ENCODE measurements around the gene NCLN. TPM values are rescaled to one million over a fixed set of nuclear protein-coding genes. Genes with fewer than 3 reads are reported as not detected.
"Not testable (repeated sequence)": the region's sequence is repeated elsewhere in the genome, so short reads cannot be mapped to it uniquely, and the experiment has no call there.

NCLN gene
- total RNA-seq, 3 donors from 2014 or later, result 169 to 200 (median 177) TPM

- Mint-ChIP-seq H3K4me3 (no peak overlapping the region), H3K9me3 (no peaks in the 10 kb centered on the region), H3K27me3 (ENCODE audit: low read depth) (no peaks in the 10 kb centered on the region), H3K4me1 (ENCODE audit: low read depth) (peaks cover 8% of the 10 kb centered on the region), H3K36me3 (ENCODE audit: insufficient read depth) (no peaks in the 10 kb centered on the region)
- no peak for ATAC-seq
- DNase-seq, result no peak
Measured at GRCh38 chr19:3149526-3150505, 35.9 kb upstream of the NCLN start.

GRCh38 chr19:3150739-3151329, 34.9 kb upstream of the NCLN start:
- H3K9me3 Mint-ChIP-seq, result no peaks in the 10 kb centered on the region
- peaks cover 6% of the 10 kb centered on the region for H3K4me1 Mint-ChIP-seq (ENCODE audit: low read depth)
- ATAC-seq (no peak), DNase-seq (no peak)
- no peaks in the 10 kb centered on the region for H3K27me3 Mint-ChIP-seq (ENCODE audit: low read depth)
- H3K36me3 Mint-ChIP-seq (ENCODE audit: insufficient read depth), result peaks cover 2% of the 10 kb centered on the region
- no peak overlapping the region for H3K4me3 Mint-ChIP-seq

- no peak for DNase-seq
- peaks cover 3% of the 10 kb centered on the region for H3K36me3 Mint-ChIP-seq (ENCODE audit: insufficient read depth)
Measured at GRCh38 chr19:3151563-3152418, 33.9 kb upstream of the NCLN start.

GRCh38 chr19:3152419-3152780, 33.3 kb upstream of the NCLN start:
- Mint-ChIP-seq H3K36me3 (ENCODE audit: insufficient read depth) (peaks cover 3% of the 10 kb centered on the region), H3K9me3 (no peaks in the 10 kb centered on the region), H3K4me1 (ENCODE audit: low read depth) (peaks cover 5% of the 10 kb centered on the region), H3K4me3 (no peak overlapping the region), H3K27me3 (ENCODE audit: low read depth) (no peaks in the 10 kb centered on the region)
- no peak for ATAC-seq
- DNase-seq, result no peak

More at GRCh38 chr19:3151563-3152418, 33.9 kb upstream of the NCLN start:
- Mint-ChIP-seq H3K4me1 (ENCODE audit: low read depth) (peaks cover 5% of the 10 kb centered on the region), H3K27me3 (ENCODE audit: low read depth) (no peaks in the 10 kb centered on the region), H3K4me3 (no peak overlapping the region), H3K9me3 (no peaks in the 10 kb centered on the region)
- no peak for ATAC-seq

- H3K4me1 Mint-ChIP-seq (ENCODE audit: low read depth), result peaks cover 5% of the 10 kb centered on the region
- H3K4me3 Mint-ChIP-seq, result no peak overlapping the region
- no peaks in the 10 kb centered on the region for H3K27me3 Mint-ChIP-seq (ENCODE audit: low read depth)
- DNase-seq, result no peak
- peaks cover 6% of the 10 kb centered on the region for H3K36me3 Mint-ChIP-seq (ENCODE audit: insufficient read depth)
- no peak for ATAC-seq
- no peaks in the 10 kb centered on the region for H3K9me3 Mint-ChIP-seq
Measured at GRCh38 chr19:3153286-3154230, 32.2 kb upstream of the NCLN start.

- H3K27me3 Mint-ChIP-seq (ENCODE audit: low read depth); H3K4me3 Mint-ChIP-seq; DNase-seq; ATAC-seq; H3K4me1 Mint-ChIP-seq (ENCODE audit: low read depth); H3K9me3 Mint-ChIP-seq; H3K36me3 Mint-ChIP-seq (ENCODE audit: insufficient read depth): not testable (repeated sequence)
Measured at GRCh38 chr19:3154447-3154846, 31.3 kb upstream of the NCLN start.

GRCh38 chr19:3154957-3155736, 30.6 kb upstream of the NCLN start:
- Mint-ChIP-seq H3K27me3 (ENCODE audit: low read depth) (no peaks in the 10 kb centered on the region), H3K4me1 (ENCODE audit: low read depth) (peaks cover 3% of the 10 kb centered on the region), H3K9me3 (peaks cover 1% of the 10 kb centered on the region), H3K36me3 (ENCODE audit: insufficient read depth) (peaks cover 7% of the 10 kb centered on the region), H3K4me3 (no peak overlapping the region)
- DNase-seq, result peak; percentile 81
- ATAC-seq, result peak; percentile 96 to 97

- Mint-ChIP-seq H3K9me3 (peaks cover 5% of the 10 kb centered on the region), H3K27me3 (ENCODE audit: low read depth) (no peaks in the 10 kb centered on the region), H3K36me3 (ENCODE audit: insufficient read depth) (peaks cover 13% of the 10 kb centered on the region), H3K4me1 (ENCODE audit: low read depth) (peaks cover 11% of the 10 kb centered on the region), H3K4me3 (no peak overlapping the region)
- ATAC-seq, result no peak
- no peak for DNase-seq
Measured at GRCh38 chr19:3157096-3157845, 28.5 kb upstream of the NCLN start.

GRCh38 chr19:3159565-3159964, 26.2 kb upstream of the NCLN start:
- DNase-seq (no peak), ATAC-seq (no peak)
- Mint-ChIP-seq H3K36me3 (ENCODE audit: insufficient read depth) (peaks cover 13% of the 10 kb centered on the region), H3K27me3 (ENCODE audit: low read depth) (no peaks in the 10 kb centered on the region), H3K9me3 (peaks cover 5% of the 10 kb centered on the region), H3K4me1 (ENCODE audit: low read depth) (peaks cover 23% of the 10 kb centered on the region), H3K4me3 (no peak overlapping the region)

- Mint-ChIP-seq H3K27me3 (ENCODE audit: low read depth) (no peaks in the 10 kb centered on the region), H3K4me1 (ENCODE audit: low read depth) (peaks cover 23% of the 10 kb centered on the region)
- no peak for ATAC-seq
Measured at GRCh38 chr19:3160219-3160618, 25.5 kb upstream of the NCLN start.

GRCh38 chr19:3161453-3161852, 24.3 kb upstream of the NCLN start:
- H3K4me1 Mint-ChIP-seq (ENCODE audit: low read depth), result peaks cover 28% of the 10 kb centered on the region
- DNase-seq (no peak), ATAC-seq (no peak)
- no peaks in the 10 kb centered on the region for H3K27me3 Mint-ChIP-seq (ENCODE audit: low read depth)
- peaks cover 14% of the 10 kb centered on the region for H3K36me3 Mint-ChIP-seq (ENCODE audit: insufficient read depth)
- no peak overlapping the region for H3K4me3 Mint-ChIP-seq
- H3K9me3 Mint-ChIP-seq, result peaks cover 5% of the 10 kb centered on the region

More at GRCh38 chr19:3160219-3160618, 25.5 kb upstream of the NCLN start:
- Mint-ChIP-seq H3K9me3 (peaks cover 5% of the 10 kb centered on the region), H3K36me3 (ENCODE audit: insufficient read depth) (peaks cover 11% of the 10 kb centered on the region), H3K4me3 (no peak overlapping the region)
- no peak for DNase-seq

- H3K4me1 Mint-ChIP-seq (ENCODE audit: low read depth), result peaks cover 25% of the 10 kb centered on the region
- DNase-seq, result no peak
Measured at GRCh38 chr19:3162418-3163229, 23.1 kb upstream of the NCLN start.

More at GRCh38 chr19:3162418-3163229, 23.1 kb upstream of the NCLN start:
- no peak overlapping the region for H3K4me3 Mint-ChIP-seq
- H3K9me3 Mint-ChIP-seq, result peaks cover 5% of the 10 kb centered on the region
- peak in 1 of 2 donors; percentile 48 for ATAC-seq
- H3K27me3 Mint-ChIP-seq (ENCODE audit: low read depth), result no peaks in the 10 kb centered on the region
- H3K36me3 Mint-ChIP-seq (ENCODE audit: insufficient read depth), result peaks cover 12% of the 10 kb centered on the region
